Measurements from ENCODE around the gene CNN1.

- TF ChIP-seq, protein P1, sequence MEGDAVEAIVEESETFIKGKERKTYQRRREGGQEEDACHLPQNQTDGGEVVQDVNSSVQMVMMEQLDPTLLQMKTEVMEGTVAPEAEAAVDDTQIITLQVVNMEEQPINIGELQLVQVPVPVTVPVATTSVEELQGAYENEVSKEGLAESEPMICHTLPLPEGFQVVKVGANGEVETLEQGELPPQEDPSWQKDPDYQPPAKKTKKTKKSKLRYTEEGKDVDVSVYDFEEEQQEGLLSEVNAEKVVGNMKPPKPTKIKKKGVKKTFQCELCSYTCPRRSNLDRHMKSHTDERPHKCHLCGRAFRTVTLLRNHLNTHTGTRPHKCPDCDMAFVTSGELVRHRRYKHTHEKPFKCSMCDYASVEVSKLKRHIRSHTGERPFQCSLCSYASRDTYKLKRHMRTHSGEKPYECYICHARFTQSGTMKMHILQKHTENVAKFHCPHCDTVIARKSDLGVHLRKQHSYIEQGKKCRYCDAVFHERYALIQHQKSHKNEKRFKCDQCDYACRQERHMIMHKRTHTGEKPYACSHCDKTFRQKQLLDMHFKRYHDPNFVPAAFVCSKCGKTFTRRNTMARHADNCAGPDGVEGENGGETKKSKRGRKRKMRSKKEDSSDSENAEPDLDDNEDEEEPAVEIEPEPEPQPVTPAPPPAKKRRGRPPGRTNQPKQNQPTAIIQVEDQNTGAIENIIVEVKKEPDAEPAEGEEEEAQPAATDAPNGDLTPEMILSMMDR (IDR thresholded peaks at IDR 0.05; ENCODE audit: control extremely low read depth in 1 of 3, insufficient read depth in 1 of 3, low read depth in 1 of 3, low read length in 3 of 3) = no peak
- TF ChIP-seq JUN (IDR thresholded peaks at IDR 0.05; ENCODE audit: low read depth, low read length) (no peak), CBX5 (IDR thresholded peaks at IDR 0.05; ENCODE audit: low read depth, low read length) (no peak)
Observed at GRCh38 chr19:11547929-11548700, 9.5 kb downstream of the CNN1 start.
